ENCODE results near the gene LRP1B.

DNA sequence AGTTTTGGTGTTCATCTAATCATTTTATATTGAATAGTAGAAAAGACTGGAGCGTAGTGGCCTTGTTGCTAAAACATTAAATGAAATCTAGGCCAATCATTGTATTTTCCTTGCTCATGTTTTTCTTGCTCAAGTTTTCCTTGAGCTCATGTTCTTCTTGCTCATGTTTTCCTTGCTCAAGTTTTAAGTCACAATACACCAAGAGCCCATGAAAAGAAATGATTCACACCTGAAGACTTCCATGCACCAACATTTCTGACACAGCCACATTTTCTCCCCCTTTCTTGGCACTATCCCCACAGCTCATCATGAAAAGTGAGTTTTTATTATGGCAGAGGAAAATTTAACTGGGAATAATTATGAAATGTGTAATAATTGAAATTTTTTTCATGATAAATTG, 92.0 kb downstream of the LRP1B start:
- TF ChIP-seq HNF4A (conservative IDR thresholded peaks at IDR 0.05) (no peak), SP1 (IDR thresholded peaks at IDR 0.05) (no peak), JUND (IDR thresholded peaks at IDR 0.05) (no peak), HNF4G (IDR thresholded peaks at IDR 0.05) (no peak), FOXA2 (IDR thresholded peaks at IDR 0.05) (no peak), TAF1 (conservative IDR thresholded peaks at IDR 0.05) (no peak)
- TF ChIP-seq, protein P1, sequence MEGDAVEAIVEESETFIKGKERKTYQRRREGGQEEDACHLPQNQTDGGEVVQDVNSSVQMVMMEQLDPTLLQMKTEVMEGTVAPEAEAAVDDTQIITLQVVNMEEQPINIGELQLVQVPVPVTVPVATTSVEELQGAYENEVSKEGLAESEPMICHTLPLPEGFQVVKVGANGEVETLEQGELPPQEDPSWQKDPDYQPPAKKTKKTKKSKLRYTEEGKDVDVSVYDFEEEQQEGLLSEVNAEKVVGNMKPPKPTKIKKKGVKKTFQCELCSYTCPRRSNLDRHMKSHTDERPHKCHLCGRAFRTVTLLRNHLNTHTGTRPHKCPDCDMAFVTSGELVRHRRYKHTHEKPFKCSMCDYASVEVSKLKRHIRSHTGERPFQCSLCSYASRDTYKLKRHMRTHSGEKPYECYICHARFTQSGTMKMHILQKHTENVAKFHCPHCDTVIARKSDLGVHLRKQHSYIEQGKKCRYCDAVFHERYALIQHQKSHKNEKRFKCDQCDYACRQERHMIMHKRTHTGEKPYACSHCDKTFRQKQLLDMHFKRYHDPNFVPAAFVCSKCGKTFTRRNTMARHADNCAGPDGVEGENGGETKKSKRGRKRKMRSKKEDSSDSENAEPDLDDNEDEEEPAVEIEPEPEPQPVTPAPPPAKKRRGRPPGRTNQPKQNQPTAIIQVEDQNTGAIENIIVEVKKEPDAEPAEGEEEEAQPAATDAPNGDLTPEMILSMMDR (IDR thresholded peaks at IDR 0.05; ENCODE audit: low read depth, low read length, missing input control): no peak
- TF ChIP-seq, protein P2, sequence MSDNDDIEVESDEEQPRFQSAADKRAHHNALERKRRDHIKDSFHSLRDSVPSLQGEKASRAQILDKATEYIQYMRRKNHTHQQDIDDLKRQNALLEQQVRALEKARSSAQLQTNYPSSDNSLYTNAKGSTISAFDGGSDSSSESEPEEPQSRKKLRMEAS (IDR thresholded peaks at IDR 0.05): no peak
